Vagina (tissue), 2 donors: ENCODE measurements around the gene SPOP.

ENCODE experiments used
- CTCF ChIP-seq, 3 experiments: fragments of 450-650 bp in 2 of 3; fragments of 200-600 bp in 1 of 3; sonication (generic) in 1 of 3; IDR thresholded peaks; one replicate each; pipeline ENCODE4 v1.5.1; 2017 to 2019; ENCODE audit warnings: antibody characterized with exemption in 3 of 3, mild to moderate bottlenecking in 2 of 3, moderate library complexity in 2 of 3
- POLR2A ChIP-seq, 2 donors: fragments of 450-650 bp; IDR thresholded peaks; one replicate each; pipeline ENCODE4 v1.6.1; 2017; ENCODE audit warnings: antibody characterized with exemption in 2 of 2, mild to moderate bottlenecking in 2 of 2, moderate library complexity in 2 of 2

GRCh38 chr17:49667854-49668253, 10.0 kb downstream of the SPOP start:
- TF ChIP-seq CTCF (IDR thresholded peaks at IDR 0.05) (no peak), POLR2A (IDR thresholded peaks at IDR 0.05) (no peak)
